ENCODE data around the gene TARDBP.
"Not testable (repeated sequence)": the region's sequence is repeated elsewhere in the genome, so short reads cannot be mapped to it uniquely, and the experiment has no call there.

Gene TARDBP

GRCh38 chr1:11042995-11043874 is 30.8 kb downstream of the TARDBP start:
- DNase-seq (ENCODE audit: low read depth in 2 of 2): no peak

GRCh38 chr1:11044086-11044848 is 31.8 kb downstream of the TARDBP start:
- no peak for DNase-seq (ENCODE audit: low read depth in 2 of 2)

GRCh38 chr1:11044849-11045427 is 32.5 kb downstream of the TARDBP start:
- no peak for DNase-seq (ENCODE audit: low read depth in 2 of 2)

GRCh38 chr1:11045428-11046269 is 33.2 kb downstream of the TARDBP start:
- no peak for DNase-seq (ENCODE audit: low read depth in 2 of 2)

- DNase-seq (ENCODE audit: low read depth in 2 of 2): no peak
Measured at GRCh38 chr1:11046270-11046566, 33.8 kb downstream of the TARDBP start.

- no peak for DNase-seq (ENCODE audit: low read depth in 2 of 2)
Measured at GRCh38 chr1:11046625-11047365, 34.3 kb downstream of the TARDBP start, which contains the start of gene MASP2. Gene MASP2, minus strand, starts transcription at chr1:11047239. Its CDS starts 32 bp downstream, at chr1:11047207.

GRCh38 chr1:11051121-11051520 is 38.7 kb downstream of the TARDBP start:
- DNase-seq (ENCODE audit: low read depth in 2 of 2): not testable (repeated sequence)

GRCh38 chr1:11051781-11052511 is 39.5 kb downstream of the TARDBP start:
- DNase-seq (ENCODE audit: low read depth in 2 of 2): no peak

- no peak for DNase-seq (ENCODE audit: low read depth in 2 of 2)
Measured at GRCh38 chr1:11052839-11053757, 40.6 kb downstream of the TARDBP start.

- DNase-seq (ENCODE audit: low read depth in 2 of 2): no peak
Measured at GRCh38 chr1:11053758-11054137, 41.3 kb downstream of the TARDBP start.

GRCh38 chr1:11054181-11054580 is 41.7 kb downstream of the TARDBP start:
- DNase-seq (ENCODE audit: low read depth in 2 of 2): no peak

GRCh38 chr1:11054666-11055065 is 42.2 kb downstream of the TARDBP start:
- no peak for DNase-seq (ENCODE audit: low read depth in 2 of 2)

- DNase-seq (ENCODE audit: low read depth in 2 of 2): no peak
Measured at GRCh38 chr1:11055676-11056075, 43.2 kb downstream of the TARDBP start.

GRCh38 chr1:11056504-11056903 is 44.0 kb downstream of the TARDBP start:
- no peak for DNase-seq (ENCODE audit: low read depth in 2 of 2)

- DNase-seq (ENCODE audit: low read depth in 2 of 2): no peak
Measured at GRCh38 chr1:11057477-11057876, 45.0 kb downstream of the TARDBP start.

GRCh38 chr1:11058026-11058425 is 45.6 kb downstream of the TARDBP start:
- DNase-seq (ENCODE audit: low read depth in 2 of 2): no peak

- no peak for DNase-seq (ENCODE audit: low read depth in 2 of 2)
Measured at GRCh38 chr1:11058595-11059154, 46.2 kb downstream of the TARDBP start.

GRCh38 chr1:11059155-11059967 is 46.9 kb downstream of the TARDBP start:
- DNase-seq (ENCODE audit: low read depth in 2 of 2): no peak

All from stimulated activated CD4-positive, alpha-beta T cell treated with anti-CD3 and anti-CD28 coated beads, Interleukin-15, amount 100 ng/mL, for 48 hours (primary cell).